CD4-positive, alpha-beta T cell (primary cell): ENCODE data around the gene LSM14A. TPM values are rescaled to one million over a fixed set of nuclear protein-coding genes. Genes with fewer than 3 reads are reported as not detected.

Experiments
- ATAC-seq: fragments of 200-7000 bp; cut with Tn5 transposase; one replicate; pipeline ENCODE4 v1.10.0; 2022; ENCODE audit warnings: mild to moderate bottlenecking; ENCODE audit not compliant: poor library complexity
- CTCF ChIA-PET: fragments of 350-600 bp; sonication (Branson Sonifier 250); formaldehyde crosslinking; loops from one replicate; lab custom pipeline; 2021; ENCODE audit warnings: antibody characterized with exemption, inconsistent platforms; lab: Charles Lee
- POLR2A ChIA-PET: fragments of 350-600 bp; sonication (Branson Sonifier 250); formaldehyde crosslinking; loops from one replicate; lab custom pipeline; 2021; ENCODE audit warnings: antibody characterized with exemption, inconsistent platforms; lab: Charles Lee
- DNase-seq, 14 experiments: peaks; one replicate each; pipeline ENCODE4 v3.0.0-alpha.2; 2013 to 2020; ENCODE audit warnings: mixed read lengths in 2 of 14
- H3K27ac ChIP-seq, 2 donors: one replicate each; pipeline versions ENCODE4 v1.5.1 to v1.7.0; 2013; ENCODE audit warnings: low read length in 2 of 2, low read depth in 1 of 2, mild to moderate bottlenecking in 1 of 2
- H3K27me3 ChIP-seq, 2 experiments: 1 replicate in 1 of 2; 2 replicates in 1 of 2; pipeline versions ENCODE4 v1.6.1 to v1.7.0; 2013; ENCODE audit warnings: low read length in 2 of 2, control low read depth in 1 of 2, mild to moderate bottlenecking in 1 of 2, moderate library complexity in 1 of 2; ENCODE audit not compliant: insufficient read depth in 2 of 2, control insufficient read depth in 1 of 2
- H3K36me3 ChIP-seq: one replicate; pipeline ENCODE4 v1.6.1; 2013; ENCODE audit warnings: low read length, control low read depth; ENCODE audit not compliant: insufficient read depth
- H3K4me1 ChIP-seq: one replicate; pipeline ENCODE4 v1.6.1; 2013; ENCODE audit warnings: low read length, control low read depth; ENCODE audit not compliant: insufficient read depth
- H3K4me3 ChIP-seq: one replicate; pipeline ENCODE4 v1.5.1; 2013; ENCODE audit warnings: mild to moderate bottlenecking, low read length, moderate library complexity
- H3K9me3 ChIP-seq, 2 experiments: 1 replicate in 1 of 2; 2 replicates in 1 of 2; pipeline versions ENCODE4 v1.6.1 to v1.7.0; 2013; ENCODE audit warnings: low read length in 2 of 2, mild to moderate bottlenecking in 2 of 2, control low read depth in 1 of 2, moderate library complexity in 1 of 2; ENCODE audit not compliant: control insufficient read depth in 1 of 2, insufficient read depth in 1 of 2
- H3K27ac Mint-ChIP-seq: one replicate; pipeline ENCODE4 v1.8.0; 2020; ENCODE audit warnings: mixed read lengths
- H3K27me3 Mint-ChIP-seq: one replicate; pipeline ENCODE4 v1.8.0; 2021; ENCODE audit warnings: mixed read lengths
- H3K36me3 Mint-ChIP-seq: one replicate; pipeline ENCODE4 v1.8.0; 2021; ENCODE audit warnings: low read depth, mixed read lengths
- H3K4me1 Mint-ChIP-seq: one replicate; pipeline ENCODE4 v1.8.0; 2021; ENCODE audit warnings: low read depth, mixed read lengths
- H3K4me3 Mint-ChIP-seq: one replicate; pipeline ENCODE4 v1.8.0; 2020; ENCODE audit warnings: mild to moderate bottlenecking, mixed read lengths
- H3K9me3 Mint-ChIP-seq: one replicate; pipeline ENCODE4 v1.8.0; 2020; ENCODE audit warnings: mixed read lengths
- CTCF ChIP-seq: fragments of 200-600 bp; IDR thresholded peaks from one replicate; pipeline ENCODE4 v1.8.0; 2022; ENCODE audit warnings: antibody characterized with exemption, mild to moderate bottlenecking
- intact Hi-C, 2 experiments: fragments of 100-400 bp; cut with DNase I in 1 of 2; cut with micrococcal nuclease in 1 of 2; formaldehyde crosslinking; loops; one replicate each; pipeline versions ENCODE4 v1.15.1 to v1.9.0; 2023 to 2025; cut with DNase I, micrococcal nuclease
- total RNA-seq, 174 experiments: library from RNA in 2 of 174; stranded (reverse) in 2 of 174; gene quantifications; one replicate each; pipeline ENCODE4 v1.2.3 and lab custom pipeline; 2021 to 2026

LSM14A gene
- total RNA-seq, 2 experiments from 2014 or later = 210 to 217 TPM

GRCh38 chr19:34150558-34150957, 21.7 kb upstream of the LSM14A start:
- Mint-ChIP-seq H3K27me3 (no peaks in the 10 kb centered on the region), H3K36me3 (no peaks in the 10 kb centered on the region), H3K9me3 (no peaks in the 10 kb centered on the region), H3K27ac (no peak overlapping the region), H3K4me3 (no peak overlapping the region), H3K4me1 (no peaks in the 10 kb centered on the region)
- CTCF ChIA-PET = no interaction called here
- ATAC-seq = no peak
- intact Hi-C loops = no loop called here
- Histone ChIP-seq H3K4me1 (no peaks in the 10 kb centered on the region), H3K27me3 (no peaks in the 10 kb centered on the region), H3K27ac (no peak overlapping the region), H3K36me3 (no peaks in the 10 kb centered on the region), H3K4me3 (no peak overlapping the region), H3K9me3 (no peaks in the 10 kb centered on the region)
- POLR2A ChIA-PET = no interaction called here
- no peak for DNase-seq
- TF ChIP-seq CTCF = no peak

GRCh38 chr19:34151439-34151838, 20.9 kb upstream of the LSM14A start:
- H3K27me3 Mint-ChIP-seq = no peaks in the 10 kb centered on the region
- no peak for ATAC-seq
- H3K9me3 Mint-ChIP-seq = no peaks in the 10 kb centered on the region
- intact Hi-C loops = no loop called here
- no peaks in the 10 kb centered on the region for H3K36me3 Mint-ChIP-seq
- ChIA-PET CTCF (no interaction called here), POLR2A (no interaction called here)
- no peak for TF ChIP-seq CTCF
- no peaks in the 10 kb centered on the region for H3K4me1 Mint-ChIP-seq
- no peak overlapping the region for H3K4me3 Mint-ChIP-seq
- Histone ChIP-seq H3K36me3 (no peaks in the 10 kb centered on the region), H3K27me3 (no peaks in the 10 kb centered on the region), H3K9me3 (no peaks in the 10 kb centered on the region), H3K4me1 (no peaks in the 10 kb centered on the region), H3K27ac (no peak overlapping the region), H3K4me3 (no peak overlapping the region)
- DNase-seq = no peak
- H3K27ac Mint-ChIP-seq = no peak overlapping the region

GRCh38 chr19:34154401-34154800, 17.9 kb upstream of the LSM14A start:
- ChIA-PET CTCF (no interaction called here), POLR2A (no interaction called here)
- no peak for TF ChIP-seq CTCF
- Histone ChIP-seq H3K4me1 (no peaks in the 10 kb centered on the region), H3K4me3 (no peak overlapping the region), H3K36me3 (no peaks in the 10 kb centered on the region), H3K27ac (no peak overlapping the region), H3K27me3 (no peaks in the 10 kb centered on the region), H3K9me3 (no peaks in the 10 kb centered on the region)
- Mint-ChIP-seq H3K27me3 (no peaks in the 10 kb centered on the region), H3K4me1 (no peaks in the 10 kb centered on the region), H3K27ac (no peak overlapping the region), H3K4me3 (no peak overlapping the region), H3K36me3 (no peaks in the 10 kb centered on the region), H3K9me3 (no peaks in the 10 kb centered on the region)
- intact Hi-C loops = no loop called here
- ATAC-seq (no peak), DNase-seq (no peak)
